Spleen (tissue), 11 donors: ENCODE results near the gene HOXD10. TPM values are rescaled to one million over a fixed set of nuclear protein-coding genes. Genes with fewer than 3 reads are reported as not detected.

Experiments
- DNase-seq: peaks from one replicate; pipeline ENCODE4 v3.0.0-alpha.2; 2020
- H3K27ac ChIP-seq, 8 donors: fragments of 200-600 bp; sonication (generic) in 7 of 8; 1 replicate in 4 of 8; 2 replicates in 4 of 8; pipeline versions ENCODE4 v1.5.0 to v1.8.0; 2016 to 2021; ENCODE audit warnings: inconsistent platforms in 4 of 8, mild to moderate bottlenecking in 4 of 8, moderate library complexity in 1 of 8
- H3K27me3 ChIP-seq, 7 donors: fragments of 200-600 bp; sonication (generic) in 6 of 7; replicated peaks in 1 of 7; 1 replicate in 4 of 7; 2 replicates in 3 of 7; pipeline versions ENCODE4 v1.5.0 to v1.8.0; 2016 to 2021; ENCODE audit warnings: inconsistent platforms in 3 of 7, mild to moderate bottlenecking in 1 of 7
- H3K36me3 ChIP-seq, 6 donors: fragments of 200-600 bp; sonication (generic) in 5 of 6; 1 replicate in 4 of 6; 2 replicates in 2 of 6; pipeline versions ENCODE4 v1.5.0 to v1.8.0; 2016 to 2021; ENCODE audit warnings: inconsistent platforms in 2 of 6
- H3K4me1 ChIP-seq, 6 donors: fragments of 200-600 bp; sonication (generic) in 5 of 6; 1 replicate in 3 of 6; 2 replicates in 3 of 6; pipeline versions ENCODE4 v1.5.0 to v1.8.0; 2016 to 2021; ENCODE audit warnings: inconsistent platforms in 3 of 6
- H3K4me3 ChIP-seq, 8 donors: fragments of 200-600 bp; sonication (generic) in 7 of 8; 1 replicate in 4 of 8; 2 replicates in 4 of 8; pipeline versions ENCODE4 v1.5.0 to v1.8.0; 2016 to 2021; ENCODE audit warnings: inconsistent platforms in 4 of 8, mild to moderate bottlenecking in 4 of 8, moderate library complexity in 2 of 8
- H3K9me3 ChIP-seq, 8 donors: fragments of 200-600 bp; sonication (generic) in 7 of 8; 1 replicate in 4 of 8; 2 replicates in 4 of 8; pipeline versions ENCODE4 v1.5.0 to v1.8.0; 2016 to 2021; ENCODE audit warnings: inconsistent platforms in 4 of 8
- CTCF ChIP-seq, 11 experiments: fragments of 200-600 bp in 7 of 11; fragments of 450-650 bp in 4 of 11; sonication (generic) in 4 of 11; IDR thresholded peaks in 8 of 11; conservative IDR thresholded peaks in 3 of 11; 1 replicate in 7 of 11; 2 replicates in 4 of 11; pipeline versions ENCODE4 v1.4.0 to v1.8.0; 2016 to 2021; ENCODE audit warnings: antibody characterized with exemption in 11 of 11, inconsistent platforms in 4 of 11, mild to moderate bottlenecking in 1 of 11
- POLR2A ChIP-seq, 3 donors: fragments of 450-650 bp; IDR thresholded peaks; one replicate each; pipeline ENCODE4 v1.5.1; 2017; ENCODE audit warnings: antibody characterized with exemption in 3 of 3, mild to moderate bottlenecking in 1 of 3
- POLR2AphosphoS5 ChIP-seq, 3 donors: sonication (generic); formaldehyde crosslinking; IDR thresholded peaks; one replicate each; pipeline ENCODE4 v1.5.1; 2017; ENCODE audit warnings: antibody characterized with exemption in 3 of 3
- WGBS, 5 donors: extraction: QIAGEN DNeasy Blood & Tissue Kit in 3 of 5; methylation state at CpG; one replicate each; pipeline versions ENCODE4 v1.1.5 to v1.1.7; 2013 to 2018; 5-methylcytosine and 5-hydroxymethylcytosine counted together
- intact Hi-C: fragments of 100-400 bp; cut with DNase I; formaldehyde crosslinking; loops from one replicate; pipeline ENCODE4 v1.15.0; 2023; ENCODE audit warnings: low total_unique reads
- polyA plus RNA-seq, 3 donors: library from polyadenylated mRNA; stranded (reverse); fragments of 200-250 nt; gene quantifications; one replicate each; pipeline ENCODE4 v1.2.1, GENCODE V29; 2013
- total RNA-seq, 7 donors: library from RNA; depleted of rRNA in 3 of 7; stranded (reverse); fragments of >200 nt in 3 of 7; fragmentation: NEBNext Ultra II Directional in 4 of 7; extraction: Animal tissue kit (Norgen Biotek cat#: 25700) in 4 of 7; gene quantifications; one replicate each; pipeline versions ENCODE4 v1.1.0 to v1.2.1, GENCODE V29; 2016 to 2021
- donor health status: healthy with polysubstance abuse.
- donor health status: DM: no; HTN: no; CAD: no; lungs with moderate emphysema.
- donor health status: DM: no; HTN: no; CAD: no.
- donor health status: Bipolar disorder and iron deficiency.
- donor health status: healthy.
- donor health status: DM: no; HTN: no; CAD: no.
- donor health status: DM: yes; HTN: yes; CAD: no.

HOXD10 gene
- total and polyA plus RNA-seq, 10 donors, result 0.06 TPM; not detected in 9

GRCh38 chr2:176080540-176081375 lies 35.8 kb upstream of the HOXD10 start:
- 6 to 15% (median 10%) methylated on average over 46 to 68 of the region's 68 CpGs for WGBS, 5 donors
- H3K27ac ChIP-seq, result no peak overlapping the region

GRCh38 chr2:176081376-176081836 lies 35.2 kb upstream of the HOXD10 start:
- peaks cover 0 to 3% (median 0%) of the 10 kb centered on the region in 6 donors for H3K36me3 ChIP-seq
- peaks cover 33 to 100% (median 99%) of the 10 kb centered on the region in 7 donors for H3K27me3 ChIP-seq
- no peak for TF ChIP-seq POLR2A (IDR thresholded peaks at IDR 0.05)
- no peak for TF ChIP-seq CTCF (IDR thresholded peaks at IDR 0.05 in 8 of 11, conservative IDR thresholded peaks at IDR 0.05 in 3 of 11)
- no peak for TF ChIP-seq POLR2AphosphoS5 (IDR thresholded peaks at IDR 0.05)
- DNase-seq, result no peak
- no peak overlapping the region for H3K4me3 ChIP-seq
- intact Hi-C loops, result no loop called here
- H3K27ac ChIP-seq, result no peak overlapping the region
- peaks cover 0 to 55% (median 4%) of the 10 kb centered on the region in 8 donors for H3K9me3 ChIP-seq
- 7 to 17% (median 8%) methylated on average over 17 of the region's 17 CpGs for WGBS, 5 donors
- peaks cover 0 to 64% (median 35%) of the 10 kb centered on the region in 6 donors for H3K4me1 ChIP-seq

More at GRCh38 chr2:176080540-176081375, 35.8 kb upstream of the HOXD10 start:
- Histone ChIP-seq H3K36me3 (peaks cover 0 to 3% (median 0%) of the 10 kb centered on the region in 6 donors), H3K27me3 (peaks cover 28 to 100% (median 99%) of the 10 kb centered on the region in 7 donors), H3K4me1 (peaks cover 0 to 58% (median 35%) of the 10 kb centered on the region in 6 donors), H3K9me3 (peaks cover 0 to 57% (median 4%) of the 10 kb centered on the region in 8 donors), H3K4me3 (peak overlapping the region in 1 of 8 donors; percentile 53)
- DNase-seq, result no peak
- TF ChIP-seq POLR2A (IDR thresholded peaks at IDR 0.05), result no peak
- intact Hi-C loops, result no loop called here

- Histone ChIP-seq H3K4me1 (peaks cover 0 to 64% (median 35%) of the 10 kb centered on the region in 6 donors), H3K36me3 (peaks cover 0 to 3% (median 0%) of the 10 kb centered on the region in 6 donors), H3K27ac (no peak overlapping the region), H3K27me3 (peaks cover 33 to 100% (median 99%) of the 10 kb centered on the region in 7 donors), H3K9me3 (peaks cover 0 to 55% (median 4%) of the 10 kb centered on the region in 8 donors), H3K4me3 (peak overlapping the region in 1 of 8 donors; percentile 31)
- intact Hi-C loops, result no loop called here
- WGBS, 5 donors, result 5 to 16% (median 9%) methylated on average over 23 to 62 of the region's 62 CpGs
- no peak for DNase-seq
- TF ChIP-seq POLR2A (IDR thresholded peaks at IDR 0.05) (no peak), CTCF (IDR thresholded peaks at IDR 0.05 in 8 of 11, conservative IDR thresholded peaks at IDR 0.05 in 3 of 11) (no peak), POLR2AphosphoS5 (IDR thresholded peaks at IDR 0.05) (peak in 1 of 3 donors; percentile 36)
These were observed 34.6 kb upstream of the HOXD10 start for GRCh38 chr2:176081837-176082524.

- WGBS, 5 donors, result 4 to 9% (median 8%) methylated on average over 10 of the region's 10 CpGs
- TF ChIP-seq POLR2A (IDR thresholded peaks at IDR 0.05) (no peak), POLR2AphosphoS5 (IDR thresholded peaks at IDR 0.05) (no peak), CTCF (IDR thresholded peaks at IDR 0.05 in 8 of 11, conservative IDR thresholded peaks at IDR 0.05 in 3 of 11) (no peak)
- Histone ChIP-seq H3K4me1 (peaks cover 0 to 64% (median 35%) of the 10 kb centered on the region in 6 donors), H3K27me3 (peaks cover 33 to 100% (median 100%) of the 10 kb centered on the region in 7 donors), H3K4me3 (peak overlapping the region in 1 of 8 donors; percentile 31), H3K27ac (no peak overlapping the region), H3K9me3 (peaks cover 0 to 55% (median 4%) of the 10 kb centered on the region in 8 donors), H3K36me3 (peaks cover 0 to 3% (median 0%) of the 10 kb centered on the region in 6 donors)
- DNase-seq, result no peak
- intact Hi-C loops, result no loop called here
These were observed 34.1 kb upstream of the HOXD10 start for GRCh38 chr2:176082525-176082823.
